Measurements from ENCODE around the gene RAB43. TPM values are rescaled to one million over a fixed set of nuclear protein-coding genes. Genes with fewer than 3 reads are reported as not detected.

The RAB43 gene
- total RNA-seq, 1 donor from 2014 or later = 8.6 TPM

DNA sequence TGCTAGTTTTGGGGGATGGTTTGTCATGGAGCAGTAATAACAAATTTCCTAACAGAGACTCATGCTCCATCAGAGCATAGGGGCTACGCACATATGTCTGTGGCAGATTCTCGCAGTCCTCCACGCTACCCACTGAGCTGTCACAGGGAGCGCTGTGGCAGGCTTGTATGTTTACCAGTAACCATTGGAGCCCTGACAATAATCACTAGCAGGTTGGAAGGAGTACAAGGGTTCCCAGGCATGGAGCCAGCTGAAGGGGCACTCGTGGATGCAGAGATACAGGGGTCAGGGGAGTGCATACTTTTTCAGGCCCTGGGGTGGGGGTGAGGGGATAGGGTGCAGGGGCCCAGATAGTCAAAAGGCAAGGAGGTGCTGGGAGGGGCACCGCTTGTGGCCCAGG lies 68.9 kb downstream of the RAB43 start:
- Histone ChIP-seq H3K9me3 (no peaks in the 10 kb centered on the region), H3K36me3 (no peaks in the 10 kb centered on the region), H3K27ac (peak overlapping the region; percentile 51), H3K27me3 (no peaks in the 10 kb centered on the region), H3K4me1 (peaks cover 17% of the 10 kb centered on the region), H3K4me3 (no peak overlapping the region)
- DNase-seq (ENCODE audit: extremely low spot score in 2 of 2) = no peak
- TF ChIP-seq, protein P1, sequence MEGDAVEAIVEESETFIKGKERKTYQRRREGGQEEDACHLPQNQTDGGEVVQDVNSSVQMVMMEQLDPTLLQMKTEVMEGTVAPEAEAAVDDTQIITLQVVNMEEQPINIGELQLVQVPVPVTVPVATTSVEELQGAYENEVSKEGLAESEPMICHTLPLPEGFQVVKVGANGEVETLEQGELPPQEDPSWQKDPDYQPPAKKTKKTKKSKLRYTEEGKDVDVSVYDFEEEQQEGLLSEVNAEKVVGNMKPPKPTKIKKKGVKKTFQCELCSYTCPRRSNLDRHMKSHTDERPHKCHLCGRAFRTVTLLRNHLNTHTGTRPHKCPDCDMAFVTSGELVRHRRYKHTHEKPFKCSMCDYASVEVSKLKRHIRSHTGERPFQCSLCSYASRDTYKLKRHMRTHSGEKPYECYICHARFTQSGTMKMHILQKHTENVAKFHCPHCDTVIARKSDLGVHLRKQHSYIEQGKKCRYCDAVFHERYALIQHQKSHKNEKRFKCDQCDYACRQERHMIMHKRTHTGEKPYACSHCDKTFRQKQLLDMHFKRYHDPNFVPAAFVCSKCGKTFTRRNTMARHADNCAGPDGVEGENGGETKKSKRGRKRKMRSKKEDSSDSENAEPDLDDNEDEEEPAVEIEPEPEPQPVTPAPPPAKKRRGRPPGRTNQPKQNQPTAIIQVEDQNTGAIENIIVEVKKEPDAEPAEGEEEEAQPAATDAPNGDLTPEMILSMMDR (IDR thresholded peaks at IDR 0.05) = no peak
- no peak for TF ChIP-seq POLR2AphosphoS5 (IDR thresholded peaks at IDR 0.05; ENCODE audit: insufficient read depth in 1 of 2, low read depth in 1 of 2)
- no peak for TF ChIP-seq POLR2A (IDR thresholded peaks at IDR 0.05)
- intact Hi-C loops (cut with DNase I) = loop anchor here (10.0 kb wide), 1 partner anchor 72 kb away; the partner anchor contains the start of gene RAB43

DNA sequence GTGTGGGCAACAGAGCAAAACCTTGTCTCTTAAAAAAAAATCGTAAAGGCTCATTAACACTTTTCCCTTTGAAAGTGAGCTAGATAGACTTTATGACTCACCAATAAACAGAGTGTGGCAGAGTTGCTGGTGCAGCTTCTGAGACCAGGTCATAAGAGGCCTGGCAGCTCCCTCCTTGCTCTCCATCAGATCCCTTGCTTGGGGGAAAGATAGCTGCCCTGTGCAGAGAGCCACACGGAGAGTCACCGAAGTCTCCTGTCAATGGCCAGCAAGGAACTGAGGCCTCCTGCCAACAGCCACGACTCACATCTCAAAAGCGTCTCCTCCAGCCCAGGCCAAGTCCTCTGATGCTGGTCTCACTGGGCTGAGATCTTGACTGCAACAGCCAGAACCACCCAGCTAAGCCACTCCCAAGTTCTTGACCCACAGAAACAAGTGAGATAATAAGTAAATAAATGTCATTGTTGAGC lies 69.7 kb downstream of the RAB43 start:
- Histone ChIP-seq H3K36me3 (no peaks in the 10 kb centered on the region), H3K4me1 (peaks cover 17% of the 10 kb centered on the region), H3K27me3 (no peaks in the 10 kb centered on the region), H3K4me3 (no peak overlapping the region), H3K9me3 (no peaks in the 10 kb centered on the region), H3K27ac (peak overlapping the region; percentile 51)
- intact Hi-C loops (cut with DNase I) = loop anchor here (10.0 kb wide), 1 partner anchor 73 kb away; the partner anchor contains the start of gene RAB43
- DNase-seq (ENCODE audit: extremely low spot score in 2 of 2) = no peak
- TF ChIP-seq POLR2AphosphoS5 (IDR thresholded peaks at IDR 0.05; ENCODE audit: insufficient read depth in 1 of 2, low read depth in 1 of 2) (no peak), POLR2A (IDR thresholded peaks at IDR 0.05) (no peak)
- TF ChIP-seq, protein P1 (IDR thresholded peaks at IDR 0.05) = no peak

DNA sequence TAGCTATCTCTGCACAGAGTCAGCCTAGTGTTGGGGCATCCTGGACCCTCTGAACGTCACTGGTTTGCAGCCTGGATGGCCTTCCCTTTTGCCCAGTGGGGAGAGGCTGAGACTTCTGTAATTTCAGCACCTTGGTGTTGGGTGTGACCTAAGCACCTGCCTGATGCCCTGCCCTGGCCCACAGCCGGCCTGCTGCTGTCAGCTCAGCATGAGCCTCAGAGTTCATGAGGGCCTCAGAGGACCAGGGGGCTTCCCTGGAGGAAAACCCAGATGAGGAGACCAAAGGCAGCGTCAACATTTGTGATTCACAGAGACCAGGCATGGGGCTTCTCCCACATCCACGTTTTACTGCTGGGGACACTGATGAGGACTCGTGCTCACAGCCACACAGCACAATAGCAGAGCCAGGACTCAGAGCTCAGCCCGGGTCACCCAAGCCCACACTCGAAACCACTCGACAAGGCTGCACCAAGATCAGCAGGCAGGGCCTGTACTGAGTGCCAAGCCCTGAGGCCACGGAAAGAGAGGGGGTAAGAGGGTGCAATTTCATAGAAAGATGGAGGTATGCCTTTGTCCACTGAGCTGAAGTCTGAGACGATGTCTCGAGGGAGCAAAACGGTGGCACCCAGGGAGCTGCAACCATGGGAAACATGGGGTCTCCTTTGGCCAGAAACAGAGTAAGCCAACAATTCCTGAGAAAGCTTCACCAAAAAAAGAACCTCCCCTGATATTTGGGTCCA lies 70.9 kb downstream of the RAB43 start:
- Histone ChIP-seq H3K27ac (no peak overlapping the region), H3K4me3 (no peak overlapping the region), H3K27me3 (no peaks in the 10 kb centered on the region), H3K9me3 (no peaks in the 10 kb centered on the region), H3K36me3 (no peaks in the 10 kb centered on the region), H3K4me1 (peaks cover 22% of the 10 kb centered on the region)
- intact Hi-C loops (cut with DNase I) = loop anchor here (10.0 kb wide), 1 partner anchor 74 kb away; the partner anchor contains the start of gene RAB43
- TF ChIP-seq, protein P1 (IDR thresholded peaks at IDR 0.05) = no peak
- TF ChIP-seq POLR2AphosphoS5 (IDR thresholded peaks at IDR 0.05; ENCODE audit: insufficient read depth in 1 of 2, low read depth in 1 of 2) (no peak), POLR2A (IDR thresholded peaks at IDR 0.05) (no peak)
- DNase-seq (ENCODE audit: extremely low spot score in 2 of 2) = no peak

DNA sequence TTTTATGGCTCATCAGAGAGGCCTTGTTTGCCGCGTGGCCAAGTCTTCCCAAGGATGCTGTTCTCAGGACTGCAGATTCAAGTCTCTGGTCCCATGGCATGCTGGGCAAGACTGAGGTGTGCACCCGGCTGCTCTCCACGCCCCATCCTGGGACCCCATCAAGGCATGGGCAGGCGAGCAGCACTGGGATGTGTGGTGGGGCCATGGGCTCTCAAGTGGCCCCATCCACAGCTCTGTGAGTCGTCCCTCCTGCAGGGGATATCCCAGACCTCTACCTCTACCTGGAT lies 74.1 kb downstream of the RAB43 start:
- Histone ChIP-seq H3K27me3 (no peaks in the 10 kb centered on the region), H3K27ac (no peak overlapping the region), H3K9me3 (no peaks in the 10 kb centered on the region), H3K36me3 (no peaks in the 10 kb centered on the region), H3K4me3 (no peak overlapping the region), H3K4me1 (peaks cover 14% of the 10 kb centered on the region)
- intact Hi-C loops (cut with DNase I) = no loop called here
- DNase-seq (ENCODE audit: extremely low spot score in 2 of 2) = no peak
- no peak for TF ChIP-seq POLR2A (IDR thresholded peaks at IDR 0.05)
- no peak for TF ChIP-seq POLR2AphosphoS5 (IDR thresholded peaks at IDR 0.05; ENCODE audit: insufficient read depth in 1 of 2, low read depth in 1 of 2)
- TF ChIP-seq, protein P1 (IDR thresholded peaks at IDR 0.05) = no peak

Data from vagina (tissue), 2 donors.